HCT116 (cell line): ENCODE measurements around the gene PTPN9.

Experiments used
- ATF3 ChIP-seq: IDR thresholded peaks from 2 replicates; pipeline ENCODE4 v1.6.1; 2012
- CTCF ChIP-seq, 3 experiments: fragments of 200-600 bp in 1 of 3; sonication (generic) in 1 of 3; IDR thresholded peaks in 2 of 3; conservative IDR thresholded peaks in 1 of 3; 2 replicates each; pipeline ENCODE4 v1.5.1; 2012 to 2017; ENCODE audit warnings: low read depth in 2 of 3, low read length in 2 of 3, antibody characterized with exemption in 1 of 3, borderline replicate concordance in 1 of 3, control low read depth in 1 of 3, mild to moderate bottlenecking in 1 of 3, mixed read lengths in 1 of 3, mixed run types in 1 of 3, moderate library complexity in 1 of 3; ENCODE audit not compliant: insufficient read depth in 1 of 3
- EGR1 ChIP-seq: IDR thresholded peaks from 2 replicates; pipeline ENCODE4 v1.6.1; 2012; ENCODE audit warnings: low read depth
- EZH2phosphoT487 ChIP-seq: fragments of 200-600 bp; IDR thresholded peaks from 2 replicates; pipeline ENCODE4 v1.6.1; 2018; ENCODE audit warnings: antibody characterized with exemption, borderline replicate concordance
- JUND ChIP-seq: IDR thresholded peaks from 2 replicates; pipeline ENCODE4 v1.6.1; 2012
- POLR2A ChIP-seq: IDR thresholded peaks from 2 replicates; pipeline ENCODE4 v1.7.0; 2011; ENCODE audit warnings: borderline replicate concordance; ENCODE audit not compliant: insufficient read depth, insufficient read length; ENCODE audit errors: extremely low read depth
- POLR2AphosphoS5 ChIP-seq: IDR thresholded peaks from 2 replicates; pipeline ENCODE4 v1.6.1; 2011; ENCODE audit warnings: mild to moderate bottlenecking, low read depth, low read length, moderate library complexity
- RAD21 ChIP-seq: IDR thresholded peaks from 2 replicates; pipeline ENCODE4 v1.6.1; 2012; ENCODE audit warnings: low read depth, mild to moderate bottlenecking
- SIN3A ChIP-seq: IDR thresholded peaks from 2 replicates; pipeline ENCODE4 v1.6.1; 2012; ENCODE audit warnings: low read depth
- SP1 ChIP-seq: IDR thresholded peaks from 2 replicates; pipeline ENCODE4 v1.6.1; 2012; ENCODE audit warnings: low read depth
- TCF7L2 ChIP-seq: IDR thresholded peaks from 2 replicates; pipeline ENCODE4 v1.7.0; 2011; ENCODE audit warnings: borderline replicate concordance, inconsistent platforms; ENCODE audit not compliant: insufficient read depth, insufficient read length; ENCODE audit errors: extremely low read depth
- YY1 ChIP-seq: IDR thresholded peaks from 2 replicates; pipeline ENCODE4 v1.6.1; 2011; ENCODE audit warnings: low read length, low read depth, moderate library complexity, mild to moderate bottlenecking; ENCODE audit not compliant: insufficient replicate concordance; ENCODE audit errors: extremely low read depth
- ZBTB33 ChIP-seq: IDR thresholded peaks from 2 replicates; pipeline ENCODE4 v1.6.1; 2011; ENCODE audit warnings: mild to moderate bottlenecking, low read length, moderate library complexity; ENCODE audit not compliant: insufficient replicate concordance; ENCODE audit errors: extremely low read depth
- ZNF274 ChIP-seq: fragments of 200-500 bp; sonication (Bioruptor generic); IDR thresholded peaks from 2 replicates; pipeline ENCODE4 v1.6.1; 2014; ENCODE audit warnings: mild to moderate bottlenecking, low read depth, low read length, inconsistent platforms

GRCh38 chr15:75453703-75454470, 125.2 kb downstream of the PTPN9 start:
- TF ChIP-seq ZBTB33 (no peak), POLR2A (peak; percentile 35), CTCF (IDR thresholded peaks at IDR 0.05 in 2 of 3, conservative IDR thresholded peaks at IDR 0.05 in 1 of 3; ENCODE audit: borderline replicate concordance in 1 of 3, insufficient read depth in 1 of 3, low read depth in 2 of 3, low read length in 2 of 3) (no peak), ZNF274 (no peak), YY1 (no peak), POLR2AphosphoS5 (peak; percentile 57), RAD21 (no peak), JUND (no peak), ATF3 (no peak), EGR1 (no peak), EZH2phosphoT487 (no peak), SIN3A (no peak), TCF7L2 (no peak), SP1 (no peak)
